Measurements from ENCODE around the gene TMSB15C.
"Not testable (repeated sequence)": the region's sequence is repeated elsewhere in the genome, so short reads cannot be mapped to it uniquely, and the experiment has no call there.

Gene TMSB15C

GRCh38 chrX:104075778-104076445 lies at the start of gene TMSB15C:
TMSB15C (minus strand) TSS chrX:104076236.
- not testable (repeated sequence) for DNase-seq (ENCODE audit: low read depth)

DNA sequence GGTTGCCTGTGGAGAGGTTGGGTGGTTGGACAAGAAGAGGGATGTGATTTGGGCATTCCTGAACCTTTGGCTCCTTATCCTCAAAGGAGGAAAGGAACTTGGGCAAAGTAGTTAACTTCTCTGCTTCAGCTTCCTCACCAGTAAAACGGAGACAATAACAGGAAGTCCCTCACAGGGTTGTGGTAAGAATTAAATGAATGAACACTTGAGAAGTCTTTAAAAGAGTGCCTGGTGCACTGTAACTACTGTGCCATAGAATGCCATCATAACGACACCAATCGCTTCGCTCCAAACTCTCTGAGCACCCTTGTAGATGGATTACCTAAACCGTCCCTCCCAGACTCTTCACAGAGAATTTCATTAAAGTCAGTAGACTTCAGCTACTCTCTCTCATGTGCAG lies 46.8 kb upstream of the TMSB15C start:
- DNase-seq (ENCODE audit: low read depth) = no peak

GRCh38 chrX:104118765-104119164 lies 42.7 kb upstream of the TMSB15C start:
- no peak for DNase-seq (ENCODE audit: low read depth)

DNA sequence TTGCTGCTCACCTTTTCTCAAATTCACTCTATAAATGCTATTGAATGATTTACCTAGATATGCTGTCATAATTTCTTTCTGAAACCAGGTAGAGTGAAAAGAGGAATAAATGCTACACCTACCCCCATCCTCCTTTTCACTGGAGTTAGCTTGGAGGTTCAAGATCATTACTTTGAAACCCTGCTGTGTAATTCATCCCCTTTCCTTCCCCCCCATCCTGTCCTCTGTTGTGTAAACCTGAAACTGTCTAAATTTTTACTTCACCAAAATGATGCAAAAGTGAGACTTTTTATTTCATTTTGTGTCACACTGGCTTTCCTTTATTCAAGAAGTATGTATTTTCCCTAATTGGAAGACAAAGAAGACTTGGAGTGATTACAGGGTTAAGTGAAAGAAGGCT lies 41.7 kb upstream of the TMSB15C start:
- no peak for DNase-seq (ENCODE audit: low read depth)

- DNase-seq (ENCODE audit: low read depth) = peak; percentile 21
Observed at GRCh38 chrX:104113222-104113965, 37.4 kb upstream of the TMSB15C start.

- peak; percentile 19 for DNase-seq (ENCODE audit: low read depth)
Observed at GRCh38 chrX:104112326-104112951, 36.4 kb upstream of the TMSB15C start, which contains the start of gene ZCCHC18. ZCCHC18 (plus strand) TSS chrX:104112523; CDS start chrX:104114112, 1,589 bp downstream.

GRCh38 chrX:104110491-104111240 lies 34.6 kb upstream of the TMSB15C start:
- not testable (repeated sequence) for DNase-seq (ENCODE audit: low read depth)

DNA sequence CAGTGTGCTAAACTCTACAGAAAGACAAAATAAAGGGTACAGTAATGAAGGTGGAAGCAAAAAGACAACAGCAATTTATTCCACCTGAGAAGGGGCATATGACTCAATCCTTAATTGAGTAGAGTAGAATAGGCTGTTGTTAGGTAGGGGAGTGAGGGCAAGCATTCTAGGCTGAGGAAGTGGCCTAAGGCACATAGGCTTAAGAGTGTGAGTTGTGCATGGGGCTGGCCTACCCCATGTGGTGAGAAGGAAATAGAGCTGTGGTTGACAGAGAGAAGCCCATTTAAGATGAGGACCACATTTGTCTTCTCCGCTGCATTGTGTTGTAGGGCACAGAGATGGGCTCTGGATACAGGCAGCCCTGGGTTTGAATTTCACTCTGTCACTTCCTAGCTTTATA lies 32.9 kb upstream of the TMSB15C start:
- no peak for DNase-seq (ENCODE audit: low read depth)

GRCh38 chrX:104105330-104106262 lies 29.6 kb upstream of the TMSB15C start:
- no peak for DNase-seq (ENCODE audit: low read depth)

- DNase-seq (ENCODE audit: low read depth) = no peak
Observed at GRCh38 chrX:104104676-104105075, 28.6 kb upstream of the TMSB15C start.

DNA sequence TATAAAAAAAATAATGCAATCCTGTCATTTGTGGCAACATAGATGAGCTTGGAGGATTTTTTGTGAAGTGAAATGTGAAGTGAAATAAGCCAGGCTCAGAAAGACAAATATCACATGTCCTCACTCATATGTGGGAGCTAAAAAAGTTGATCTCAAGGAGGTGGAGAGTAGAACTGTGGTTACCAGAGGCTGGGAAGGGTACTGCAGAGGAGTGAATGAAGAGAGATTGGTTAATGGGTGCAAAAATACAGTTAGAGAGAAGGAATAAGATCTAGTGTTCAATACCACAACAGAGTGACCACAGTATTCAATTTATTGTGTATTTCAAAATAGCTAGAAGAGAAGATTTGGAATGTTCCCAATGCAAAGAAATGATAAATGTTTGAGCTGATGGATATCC lies 22.9 kb upstream of the TMSB15C start:
- no peak for DNase-seq (ENCODE audit: low read depth)

GRCh38 chrX:104098151-104098808 lies 22.2 kb upstream of the TMSB15C start:
- DNase-seq (ENCODE audit: low read depth) = peak; percentile 15

DNA sequence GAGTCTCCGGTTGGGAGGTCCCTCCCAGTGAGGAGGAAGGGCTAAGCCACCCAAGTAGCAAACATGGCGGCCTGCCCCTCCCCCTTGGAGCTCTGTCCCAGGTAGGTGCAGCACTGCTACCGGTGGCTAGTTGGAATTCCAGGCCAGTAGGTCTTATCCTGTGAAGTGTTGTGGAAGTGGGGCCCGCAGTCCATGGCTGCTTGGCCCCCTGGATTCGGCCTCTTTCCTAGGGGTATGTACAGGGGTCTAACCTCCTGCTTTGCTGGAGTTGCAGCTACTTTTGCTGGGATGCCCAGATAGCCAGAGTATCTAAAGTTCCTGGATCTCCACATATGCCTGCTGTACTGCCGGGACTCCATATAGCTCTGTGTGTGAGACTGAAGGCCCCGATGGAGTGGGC lies 9.9 kb upstream of the TMSB15C start:
- no peak for DNase-seq (ENCODE audit: low read depth)

DNA sequence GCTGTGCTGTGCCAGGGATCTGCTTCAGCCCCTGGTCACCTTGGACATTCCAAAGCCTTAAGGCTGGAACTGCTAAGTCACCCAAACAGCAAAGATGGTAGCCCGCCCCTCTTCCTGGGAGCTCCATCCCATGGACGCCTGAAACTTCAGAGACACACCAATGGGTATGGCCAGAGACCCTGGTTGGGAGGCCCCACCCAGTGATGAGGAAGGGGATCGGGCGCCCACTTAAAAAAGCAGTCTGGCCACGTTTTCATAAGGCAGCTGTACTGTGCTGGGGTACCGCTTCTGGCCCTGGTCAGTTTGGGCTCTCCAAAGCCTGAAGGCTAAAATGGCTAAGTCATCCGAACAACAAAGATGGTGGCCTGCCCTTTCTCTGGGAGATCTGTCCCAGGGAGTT lies 9.4 kb upstream of the TMSB15C start:
- DNase-seq (ENCODE audit: low read depth) = no peak

GRCh38 chrX:104084534-104085277 lies 8.7 kb upstream of the TMSB15C start:
- DNase-seq (ENCODE audit: low read depth) = no peak

DNA sequence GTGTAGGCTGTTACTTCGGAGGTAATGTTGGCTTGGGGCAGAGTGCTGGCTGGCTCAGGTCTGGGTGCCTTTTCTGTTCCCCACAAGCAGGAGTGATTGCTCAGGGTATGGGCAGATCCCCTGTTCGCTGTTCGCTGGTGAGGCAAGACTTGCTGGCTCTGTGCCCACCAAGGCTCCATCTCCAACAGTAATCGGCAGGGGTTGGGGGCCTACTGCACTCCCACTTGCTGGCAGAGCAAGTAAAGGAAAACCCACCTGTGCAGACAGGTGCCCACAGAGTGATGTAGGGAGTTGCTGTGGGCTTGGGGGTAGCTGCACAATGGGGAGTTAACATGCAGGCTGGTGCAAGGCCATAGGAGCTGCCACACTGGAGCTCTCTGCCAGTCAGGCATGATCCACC lies 8.0 kb upstream of the TMSB15C start:
- no peak for DNase-seq (ENCODE audit: low read depth)

DNA sequence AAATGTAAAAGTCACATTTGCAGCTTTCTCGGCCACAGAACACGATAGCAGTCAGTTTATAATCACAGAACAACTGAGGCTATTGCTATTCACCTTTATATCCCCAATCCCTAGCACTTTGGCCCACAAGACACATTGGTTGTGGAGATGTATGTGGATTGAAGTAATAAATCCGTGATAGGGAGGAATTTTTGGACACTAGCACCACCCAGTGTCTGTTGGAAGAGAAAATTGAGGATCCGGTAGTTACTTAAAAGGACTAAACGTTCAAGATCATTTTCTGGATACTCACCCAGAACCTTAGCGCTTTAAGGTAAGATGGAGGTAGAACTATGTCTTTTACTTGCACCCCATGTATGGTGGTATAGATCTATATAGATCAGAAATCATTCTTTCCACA lies 1.8 kb upstream of the TMSB15C start:
- not testable (repeated sequence) for DNase-seq (ENCODE audit: low read depth)

- DNase-seq (ENCODE audit: low read depth) = not testable (repeated sequence)
Observed at GRCh38 chrX:104062636-104063035, 13.4 kb downstream of the TMSB15C start.

DNA sequence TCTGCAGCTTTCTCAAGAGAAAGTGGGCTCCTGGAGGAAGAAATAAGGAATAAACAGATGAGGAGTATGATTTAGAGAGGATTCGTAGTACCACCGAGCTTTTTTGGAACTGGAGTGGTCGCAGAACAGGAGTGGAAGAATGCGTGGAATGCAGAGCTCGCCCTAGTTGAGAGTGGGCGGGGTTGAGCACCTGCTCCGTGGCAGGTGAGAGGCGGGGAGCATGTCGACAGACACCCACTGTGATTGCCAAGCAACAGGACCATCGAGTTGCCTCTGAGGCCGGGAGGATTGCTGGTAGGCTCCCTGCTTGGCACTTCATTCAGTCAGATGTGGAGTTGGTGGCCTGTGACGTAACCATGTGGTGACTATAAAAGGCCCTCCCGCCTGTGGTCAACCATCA lies 21.1 kb downstream of the TMSB15C start:
- DNase-seq (ENCODE audit: low read depth) = not testable (repeated sequence)

GRCh38 chrX:104047171-104047570 lies 28.9 kb downstream of the TMSB15C start:
- DNase-seq (ENCODE audit: low read depth) = no peak
